K562 (cell line): ENCODE data around the gene C1orf167.

Experiments used
- CHD2 ChIP-seq: IDR thresholded peaks from 2 replicates; pipeline ENCODE4 v1.6.1; 2011; ENCODE audit warnings: low read depth, low read length
- CLOCK ChIP-seq: fragments of 250-450 bp; sonication (Bioruptor Pico); IDR thresholded peaks from 2 replicates; pipeline ENCODE4 v1.4.0; 2020; ENCODE audit warnings: mild to moderate bottlenecking, moderate library complexity, borderline replicate concordance
- EZH2 ChIP-seq: IDR thresholded peaks from 2 replicates; pipeline ENCODE4 v1.6.1; 2012; ENCODE audit warnings: low read depth, mild to moderate bottlenecking, inconsistent platforms, low read length, borderline replicate concordance
- NR2C2 ChIP-seq, 2 experiments: fragments of 200-800 bp in 1 of 2; sonication (Bioruptor generic) in 1 of 2; sonication (generic) in 1 of 2; formaldehyde crosslinking in 1 of 2; IDR thresholded peaks; 2 replicates each; pipeline versions ENCODE4 v1.6.1 to v1.8.0; 2016 to 2022; ENCODE audit warnings: mild to moderate bottlenecking in 1 of 2, missing compliant biosample characterization in 1 of 2, missing genetic modification characterization in 1 of 2, missing genetic modification reagents in 1 of 2
- NR2F6 ChIP-seq: fragments of 450-650 bp; formaldehyde crosslinking; IDR thresholded peaks from 2 replicates; pipeline ENCODE4 v1.4.0; 2020; ENCODE audit warnings: mild to moderate bottlenecking
- POLR2A ChIP-seq: fragments of 450-650 bp; conservative IDR thresholded peaks from 2 replicates; pipeline ENCODE4 v1.6.1; 2016
- POLR2AphosphoS5 ChIP-seq: IDR thresholded peaks from 2 replicates; pipeline ENCODE4 v1.6.1; 2011; ENCODE audit warnings: mild to moderate bottlenecking, low read depth, low read length, moderate library complexity; ENCODE audit not compliant: control insufficient read depth, insufficient read depth
- POLR2H ChIP-seq: IDR thresholded peaks from 2 replicates; pipeline ENCODE4 v1.6.1; 2016; ENCODE audit warnings: missing genetic modification characterization, low read depth, mild to moderate bottlenecking, control low read depth, missing compliant biosample characterization, moderate library complexity
- SIN3A ChIP-seq, 2 experiments: fragments of 150-350 bp in 1 of 2; IDR thresholded peaks; 2 replicates each; pipeline ENCODE4 v1.6.1; 2011 to 2016; ENCODE audit warnings: borderline replicate concordance in 2 of 2, low read depth in 2 of 2, low read length in 2 of 2, mild to moderate bottlenecking in 2 of 2, moderate library complexity in 2 of 2; ENCODE audit not compliant: control insufficient read depth in 1 of 2
- TCF7L2 ChIP-seq: fragments of 150-350 bp; IDR thresholded peaks from 2 replicates; pipeline ENCODE4 v1.6.1; 2016; ENCODE audit warnings: low read depth, mild to moderate bottlenecking, low read length, moderate library complexity
- WHSC1 ChIP-seq: IDR thresholded peaks from one replicate; pipeline ENCODE4 v1.6.1; 2012; ENCODE audit warnings: low read length, control low read depth, inconsistent platforms
- ZNF584 ChIP-seq: fragments of 200-800 bp; sonication (Bioruptor generic); IDR thresholded peaks from 2 replicates; pipeline ENCODE4 v1.6.1; 2016; ENCODE audit warnings: low read depth, mild to moderate bottlenecking, missing genetic modification characterization, missing compliant biosample characterization
- TF ChIP-seq, protein P1 (sequence below): sonication (generic); formaldehyde crosslinking; IDR thresholded peaks from 2 replicates; pipeline ENCODE4 v1.8.1; 2022; ENCODE audit warnings: missing genetic modification reagents
- TF ChIP-seq, protein P2 (sequence below): sonication (generic); formaldehyde crosslinking; IDR thresholded peaks from 2 replicates; pipeline ENCODE4 v1.5.0; 2020; ENCODE audit warnings: missing genetic modification reagents

- TF ChIP-seq CLOCK (no peak), POLR2A (no peak), POLR2H (tag) (no peak), ZNF584 (no peak), WHSC1 (no peak), NR2F6 (CRISPR knock-in tag) (no peak), NR2C2 (CRISPR knock-in tag; IDR thresholded peaks at IDR 0.05) (no peak), NR2C2 (tag; IDR thresholded peaks at IDR 0.05) (no peak), CHD2 (no peak), TCF7L2 (no peak), POLR2AphosphoS5 (no peak), SIN3A (IDR thresholded peaks at IDR 0.05; ENCODE audit: borderline replicate concordance in 2 of 2, control insufficient read depth in 1 of 2, low read depth in 2 of 2, low read length in 2 of 2) (no peak), EZH2 (no peak)
- TF ChIP-seq, protein P1, sequence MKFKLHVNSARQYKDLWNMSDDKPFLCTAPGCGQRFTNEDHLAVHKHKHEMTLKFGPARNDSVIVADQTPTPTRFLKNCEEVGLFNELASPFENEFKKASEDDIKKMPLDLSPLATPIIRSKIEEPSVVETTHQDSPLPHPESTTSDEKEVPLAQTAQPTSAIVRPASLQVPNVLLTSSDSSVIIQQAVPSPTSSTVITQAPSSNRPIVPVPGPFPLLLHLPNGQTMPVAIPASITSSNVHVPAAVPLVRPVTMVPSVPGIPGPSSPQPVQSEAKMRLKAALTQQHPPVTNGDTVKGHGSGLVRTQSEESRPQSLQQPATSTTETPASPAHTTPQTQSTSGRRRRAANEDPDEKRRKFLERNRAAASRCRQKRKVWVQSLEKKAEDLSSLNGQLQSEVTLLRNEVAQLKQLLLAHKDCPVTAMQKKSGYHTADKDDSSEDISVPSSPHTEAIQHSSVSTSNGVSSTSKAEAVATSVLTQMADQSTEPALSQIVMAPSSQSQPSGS = no peak
- TF ChIP-seq, protein P2, sequence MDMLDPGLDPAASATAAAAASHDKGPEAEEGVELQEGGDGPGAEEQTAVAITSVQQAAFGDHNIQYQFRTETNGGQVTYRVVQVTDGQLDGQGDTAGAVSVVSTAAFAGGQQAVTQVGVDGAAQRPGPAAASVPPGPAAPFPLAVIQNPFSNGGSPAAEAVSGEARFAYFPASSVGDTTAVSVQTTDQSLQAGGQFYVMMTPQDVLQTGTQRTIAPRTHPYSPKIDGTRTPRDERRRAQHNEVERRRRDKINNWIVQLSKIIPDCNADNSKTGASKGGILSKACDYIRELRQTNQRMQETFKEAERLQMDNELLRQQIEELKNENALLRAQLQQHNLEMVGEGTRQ = no peak
Measured at GRCh38 chr1:11738096-11738495, 23.9 kb upstream of the C1orf167 start.
